Astrocyte of the spinal cord (primary cell): ENCODE data around the gene FAM83D.

ENCODE experiments used
- DNase-seq: peaks from one replicate; pipeline ENCODE4 v3.0.0; 2011; ENCODE audit warnings: low read depth, low spot score
- H3K4me3 ChIP-seq: 2 replicates; pipeline ENCODE4 v1.5.1; 2011; ENCODE audit warnings: low read depth, mild to moderate bottlenecking, low read length, moderate library complexity
- in situ Hi-C: cut with HindIII; loops from 2 replicates; pipeline ENCODE4 v1.10.0; 2017; ENCODE audit warnings: low sequenced_read_pairs
- TF ChIP-seq, protein P1 (sequence below): IDR thresholded peaks from 2 replicates; pipeline ENCODE4 v1.5.1; 2012; ENCODE audit warnings: low read depth, mild to moderate bottlenecking, low read length, inconsistent platforms

The FAM83D gene

GRCh38 chr20:38883081-38883980, 42.9 kb upstream of the FAM83D start:
- in situ Hi-C loops, result no loop called here
- no peak for DNase-seq

GRCh38 chr20:38883981-38884733, 42.1 kb upstream of the FAM83D start:
- TF ChIP-seq, protein P1, sequence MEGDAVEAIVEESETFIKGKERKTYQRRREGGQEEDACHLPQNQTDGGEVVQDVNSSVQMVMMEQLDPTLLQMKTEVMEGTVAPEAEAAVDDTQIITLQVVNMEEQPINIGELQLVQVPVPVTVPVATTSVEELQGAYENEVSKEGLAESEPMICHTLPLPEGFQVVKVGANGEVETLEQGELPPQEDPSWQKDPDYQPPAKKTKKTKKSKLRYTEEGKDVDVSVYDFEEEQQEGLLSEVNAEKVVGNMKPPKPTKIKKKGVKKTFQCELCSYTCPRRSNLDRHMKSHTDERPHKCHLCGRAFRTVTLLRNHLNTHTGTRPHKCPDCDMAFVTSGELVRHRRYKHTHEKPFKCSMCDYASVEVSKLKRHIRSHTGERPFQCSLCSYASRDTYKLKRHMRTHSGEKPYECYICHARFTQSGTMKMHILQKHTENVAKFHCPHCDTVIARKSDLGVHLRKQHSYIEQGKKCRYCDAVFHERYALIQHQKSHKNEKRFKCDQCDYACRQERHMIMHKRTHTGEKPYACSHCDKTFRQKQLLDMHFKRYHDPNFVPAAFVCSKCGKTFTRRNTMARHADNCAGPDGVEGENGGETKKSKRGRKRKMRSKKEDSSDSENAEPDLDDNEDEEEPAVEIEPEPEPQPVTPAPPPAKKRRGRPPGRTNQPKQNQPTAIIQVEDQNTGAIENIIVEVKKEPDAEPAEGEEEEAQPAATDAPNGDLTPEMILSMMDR, result no peak
- H3K4me3 ChIP-seq, result no peak overlapping the region
- in situ Hi-C loops, result no loop called here
- no peak for DNase-seq

More at GRCh38 chr20:38883081-38883980, 42.9 kb upstream of the FAM83D start:
- TF ChIP-seq, protein P1, result no peak
- H3K4me3 ChIP-seq, result no peak overlapping the region

- no peak overlapping the region for H3K4me3 ChIP-seq
- DNase-seq, result no peak
- TF ChIP-seq, protein P1, result no peak
- in situ Hi-C loops, result no loop called here
These were observed 40.9 kb upstream of the FAM83D start for GRCh38 chr20:38885357-38885756.

DNA sequence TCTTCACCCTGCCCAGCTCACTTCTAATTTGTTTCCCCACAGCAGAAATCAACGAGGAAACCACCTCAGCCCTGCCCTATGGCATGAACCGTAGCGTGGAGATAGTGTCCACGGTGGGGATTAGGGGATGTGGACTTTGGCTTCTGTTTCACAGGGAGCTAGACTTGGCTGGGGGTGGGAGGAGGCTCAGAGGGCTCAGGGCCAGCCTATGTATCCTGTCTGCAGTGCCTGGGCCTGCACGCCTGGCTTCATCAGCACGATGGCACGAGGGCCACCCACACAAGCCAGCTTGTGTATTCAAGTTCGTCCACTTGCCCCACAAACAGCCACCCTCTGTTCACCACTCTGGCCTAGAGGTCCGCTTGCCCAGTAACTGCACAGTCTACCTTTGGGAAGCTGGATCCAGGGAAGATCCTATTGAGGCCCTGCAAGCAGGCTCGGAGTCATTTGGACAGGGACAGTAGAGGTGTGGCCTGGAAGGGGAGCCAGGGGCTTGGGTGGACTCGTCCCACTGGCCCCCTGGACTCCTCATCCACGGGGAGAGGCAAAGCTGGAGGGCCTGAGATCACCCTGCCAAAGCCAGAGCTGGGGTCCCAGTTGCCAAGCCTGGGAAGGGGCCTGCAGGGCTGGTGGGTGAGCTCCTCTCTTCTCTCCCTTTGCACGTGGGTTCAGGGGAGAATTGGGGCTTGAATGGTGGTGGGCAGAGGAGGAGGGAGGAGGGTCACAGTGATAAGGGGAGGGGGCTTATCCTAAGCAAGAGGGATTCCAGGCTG, 38.0 kb upstream of the FAM83D start:
- TF ChIP-seq, protein P1, result no peak
- no peak for DNase-seq
- H3K4me3 ChIP-seq, result no peak overlapping the region
- in situ Hi-C loops, result no loop called here

- H3K4me3 ChIP-seq, result no peak overlapping the region
- DNase-seq, result no peak
- in situ Hi-C loops, result no loop called here
- TF ChIP-seq, protein P1, result no peak
These were observed 37.2 kb upstream of the FAM83D start for GRCh38 chr20:38889050-38889449.
